Liver (tissue), 9 donors: ENCODE measurements around the gene OR52E5. TPM values are rescaled to one million over a fixed set of nuclear protein-coding genes. Genes with fewer than 3 reads are reported as not detected.

Experiments
- DNase-seq: peaks from one replicate; pipeline ENCODE4 v3.0.0-alpha.2; 2017; ENCODE audit warnings: low spot score
- H3K27ac ChIP-seq, 2 donors: one replicate each; pipeline ENCODE4 v1.7.0; 2013; ENCODE audit warnings: inconsistent platforms in 2 of 2, low read length in 2 of 2, control low read depth in 1 of 2, low read depth in 1 of 2, mild to moderate bottlenecking in 1 of 2
- H3K27me3 ChIP-seq, 4 donors: one replicate each; pipeline versions ENCODE4 v1.6.1 to v1.7.0; 2013; ENCODE audit warnings: low read length in 3 of 4, inconsistent platforms in 1 of 4, mild to moderate bottlenecking in 1 of 4, moderate library complexity in 1 of 4; ENCODE audit not compliant: control insufficient read depth in 4 of 4, insufficient read depth in 4 of 4
- H3K36me3 ChIP-seq, 4 donors: one replicate each; pipeline versions ENCODE4 v1.6.1 to v1.7.0; 2013; ENCODE audit warnings: low read length in 3 of 4, mild to moderate bottlenecking in 3 of 4, low read depth in 1 of 4, moderate library complexity in 1 of 4; ENCODE audit not compliant: control insufficient read depth in 4 of 4, insufficient read depth in 3 of 4
- H3K4me1 ChIP-seq, 4 donors: one replicate each; pipeline versions ENCODE4 v1.6.1 to v1.7.0; 2013; ENCODE audit warnings: low read length in 3 of 4, mild to moderate bottlenecking in 3 of 4, moderate library complexity in 1 of 4; ENCODE audit not compliant: control insufficient read depth in 4 of 4, insufficient read depth in 4 of 4
- H3K4me3 ChIP-seq, 3 donors: one replicate each; pipeline versions ENCODE4 v1.6.1 to v1.7.0; 2013; ENCODE audit warnings: low read length in 3 of 3, control low read depth in 1 of 3, low read depth in 1 of 3, mild to moderate bottlenecking in 1 of 3
- H3K9ac ChIP-seq, 2 donors: one replicate each; pipeline ENCODE4 v1.7.0; 2013; ENCODE audit warnings: low read length in 2 of 2, mild to moderate bottlenecking in 2 of 2, moderate library complexity in 2 of 2, control low read depth in 1 of 2, low read depth in 1 of 2
- H3K9me3 ChIP-seq, 4 donors: one replicate each; pipeline versions ENCODE4 v1.6.1 to v1.7.0; 2013; ENCODE audit warnings: low read length in 3 of 4; ENCODE audit not compliant: control insufficient read depth in 4 of 4
- EGR1 ChIP-seq, 2 donors: IDR thresholded peaks; 2 replicates each; pipeline ENCODE4 v1.6.1; 2016 to 2018; ENCODE audit warnings: antibody characterized with exemption in 2 of 2, low read depth in 2 of 2
- FOXA1 ChIP-seq: IDR thresholded peaks from 2 replicates; pipeline ENCODE4 v1.6.1; 2016; ENCODE audit warnings: antibody characterized with exemption
- FOXA2 ChIP-seq: IDR thresholded peaks from 2 replicates; pipeline ENCODE4 v1.6.1; 2016; ENCODE audit warnings: antibody characterized with exemption
- GABPA ChIP-seq, 2 donors: IDR thresholded peaks in 1 of 2; conservative IDR thresholded peaks in 1 of 2; 2 replicates each; pipeline ENCODE4 v1.6.1; 2016; ENCODE audit warnings: antibody characterized with exemption in 2 of 2, mild to moderate bottlenecking in 1 of 2, moderate library complexity in 1 of 2
- HNF4A ChIP-seq, 2 donors: conservative IDR thresholded peaks; 2 replicates each; pipeline ENCODE4 v1.6.1; 2016; ENCODE audit warnings: antibody characterized with exemption in 2 of 2, mild to moderate bottlenecking in 2 of 2
- HNF4G ChIP-seq: IDR thresholded peaks from 2 replicates; pipeline ENCODE4 v1.6.1; 2016; ENCODE audit warnings: antibody characterized with exemption
- JUND ChIP-seq, 2 donors: IDR thresholded peaks; 2 replicates each; pipeline ENCODE4 v1.6.1; 2016; ENCODE audit warnings: antibody characterized with exemption in 2 of 2
- NR2F2 ChIP-seq: IDR thresholded peaks from 2 replicates; pipeline ENCODE4 v1.6.1; 2016; ENCODE audit warnings: antibody characterized with exemption
- RAD21 ChIP-seq, 2 donors: IDR thresholded peaks; 2 replicates each; pipeline ENCODE4 v1.6.1; 2016; ENCODE audit warnings: antibody characterized with exemption in 2 of 2, mild to moderate bottlenecking in 2 of 2
- RXRA ChIP-seq, 2 donors: IDR thresholded peaks; 2 replicates each; pipeline ENCODE4 v1.6.1; 2017 to 2018; ENCODE audit warnings: antibody characterized with exemption in 2 of 2, mild to moderate bottlenecking in 1 of 2
- SP1 ChIP-seq: IDR thresholded peaks from 2 replicates; pipeline ENCODE4 v1.6.1; 2018; ENCODE audit warnings: antibody characterized with exemption, mild to moderate bottlenecking
- TAF1 ChIP-seq: conservative IDR thresholded peaks from 2 replicates; pipeline ENCODE4 v1.6.1; 2016; ENCODE audit warnings: antibody characterized with exemption, mild to moderate bottlenecking
- YY1 ChIP-seq: IDR thresholded peaks from 2 replicates; pipeline ENCODE4 v1.6.1; 2016; ENCODE audit warnings: antibody characterized with exemption, mild to moderate bottlenecking
- WGBS: extraction: QIAGEN DNeasy Blood & Tissue Kit; methylation state at CpG from one replicate; pipeline ENCODE4 v1.1.7; 2013; 5-methylcytosine and 5-hydroxymethylcytosine counted together
- polyA plus RNA-seq, 2 donors: library from polyadenylated mRNA; stranded (reverse) in 1 of 2; unstranded in 1 of 2; fragments of 200-250 nt in 1 of 2; fragments of >200 nt in 1 of 2; fragmentation: Nextera tagmentation in 1 of 2; extraction: Ambion mirVana in 1 of 2; gene quantifications; one replicate each; pipeline versions ENCODE4 v1.2.1 to v1.2.3, GENCODE V29; 2013 to 2015
- total RNA-seq, 2 donors: library from RNA; depleted of rRNA; stranded (reverse); fragments of >200 nt; gene quantifications; one replicate each; pipeline ENCODE4 v1.2.3, GENCODE V29; 2014
- TF ChIP-seq, protein P1 (sequence below): fragments of 150-350 bp; IDR thresholded peaks from 2 replicates; pipeline ENCODE4 v1.5.1; 2017; ENCODE audit warnings: improper control_type of control experiment, low read depth, low read length; ENCODE audit not compliant: missing input control
- TF ChIP-seq, protein P2 (sequence below): IDR thresholded peaks from 2 replicates; pipeline ENCODE4 v1.6.1; 2016; ENCODE audit warnings: antibody characterized with exemption
- TF ChIP-seq, protein P3 (sequence below): IDR thresholded peaks from 2 replicates; pipeline ENCODE4 v1.6.1; 2016; ENCODE audit warnings: antibody characterized with exemption, mild to moderate bottlenecking
- TF ChIP-seq, protein P4 (sequence below): IDR thresholded peaks from 2 replicates; pipeline ENCODE4 v1.6.1; 2016; ENCODE audit warnings: antibody characterized with exemption
- TF ChIP-seq, protein P5 (sequence below): IDR thresholded peaks from 2 replicates; pipeline ENCODE4 v1.6.1; 2016; ENCODE audit warnings: antibody characterized with exemption
- donor health status: healthy.
- donor health status: healthy.
- donor health status: healthy.
- donor health status: healthy.
- donor health status: healthy.

Gene OR52E5
- total and polyA plus RNA-seq, 4 donors = not detected

DNA sequence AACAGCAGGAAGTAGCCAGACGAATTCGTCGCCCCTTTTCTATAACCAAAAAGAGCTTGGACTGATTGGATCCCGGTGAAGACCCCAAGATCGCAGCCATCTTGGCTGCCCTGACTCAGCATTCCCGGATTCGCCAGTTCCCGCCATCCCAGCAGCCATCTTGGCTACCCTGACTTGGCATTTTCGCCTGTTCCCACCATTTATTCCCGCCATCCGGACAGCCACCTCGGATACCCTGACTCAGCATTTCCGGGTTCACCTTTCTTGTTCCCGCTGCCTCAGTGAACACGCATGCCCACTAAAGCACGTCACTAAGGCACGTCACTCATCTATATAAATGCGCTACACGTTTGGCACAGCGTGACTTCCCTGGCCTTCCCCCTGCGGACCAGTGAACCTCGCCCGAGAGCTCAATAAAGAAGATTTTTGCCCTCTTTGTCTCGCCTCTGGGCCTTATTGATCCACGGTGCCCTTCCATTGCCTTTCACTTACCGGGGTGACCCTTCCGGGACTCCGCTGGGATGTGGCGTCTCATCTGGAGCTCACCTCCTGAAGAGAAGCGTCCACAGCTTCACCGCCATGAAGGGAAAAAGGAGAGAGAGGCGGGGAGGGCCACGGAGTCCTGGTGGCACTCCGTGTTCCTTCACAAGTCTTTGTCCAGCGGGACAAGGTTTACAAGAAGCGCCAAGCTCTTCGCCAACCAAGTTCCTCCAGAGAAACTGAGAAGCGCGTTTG, 45.0 kb downstream of the OR52E5 start:
- Histone ChIP-seq H3K4me3 (no peak overlapping the region), H3K36me3 (no peaks in the 10 kb centered on the region), H3K27ac (no peak overlapping the region), H3K9me3 (peaks cover 0 to 2% (median 0%) of the 10 kb centered on the region in 4 donors), H3K9ac (no peak overlapping the region), H3K27me3 (peaks cover 0 to 2% (median 0%) of the 10 kb centered on the region in 4 donors), H3K4me1 (no peaks in the 10 kb centered on the region)
- WGBS = 87% methylated on average over 39 of the region's 39 CpGs
- no peak for DNase-seq
- TF ChIP-seq JUND (IDR thresholded peaks at IDR 0.05) = no peak
- TF ChIP-seq, protein P1, sequence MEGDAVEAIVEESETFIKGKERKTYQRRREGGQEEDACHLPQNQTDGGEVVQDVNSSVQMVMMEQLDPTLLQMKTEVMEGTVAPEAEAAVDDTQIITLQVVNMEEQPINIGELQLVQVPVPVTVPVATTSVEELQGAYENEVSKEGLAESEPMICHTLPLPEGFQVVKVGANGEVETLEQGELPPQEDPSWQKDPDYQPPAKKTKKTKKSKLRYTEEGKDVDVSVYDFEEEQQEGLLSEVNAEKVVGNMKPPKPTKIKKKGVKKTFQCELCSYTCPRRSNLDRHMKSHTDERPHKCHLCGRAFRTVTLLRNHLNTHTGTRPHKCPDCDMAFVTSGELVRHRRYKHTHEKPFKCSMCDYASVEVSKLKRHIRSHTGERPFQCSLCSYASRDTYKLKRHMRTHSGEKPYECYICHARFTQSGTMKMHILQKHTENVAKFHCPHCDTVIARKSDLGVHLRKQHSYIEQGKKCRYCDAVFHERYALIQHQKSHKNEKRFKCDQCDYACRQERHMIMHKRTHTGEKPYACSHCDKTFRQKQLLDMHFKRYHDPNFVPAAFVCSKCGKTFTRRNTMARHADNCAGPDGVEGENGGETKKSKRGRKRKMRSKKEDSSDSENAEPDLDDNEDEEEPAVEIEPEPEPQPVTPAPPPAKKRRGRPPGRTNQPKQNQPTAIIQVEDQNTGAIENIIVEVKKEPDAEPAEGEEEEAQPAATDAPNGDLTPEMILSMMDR = no peak
- no peak for TF ChIP-seq TAF1
- no peak for TF ChIP-seq RAD21 (IDR thresholded peaks at IDR 0.05)
- TF ChIP-seq, protein P2, sequence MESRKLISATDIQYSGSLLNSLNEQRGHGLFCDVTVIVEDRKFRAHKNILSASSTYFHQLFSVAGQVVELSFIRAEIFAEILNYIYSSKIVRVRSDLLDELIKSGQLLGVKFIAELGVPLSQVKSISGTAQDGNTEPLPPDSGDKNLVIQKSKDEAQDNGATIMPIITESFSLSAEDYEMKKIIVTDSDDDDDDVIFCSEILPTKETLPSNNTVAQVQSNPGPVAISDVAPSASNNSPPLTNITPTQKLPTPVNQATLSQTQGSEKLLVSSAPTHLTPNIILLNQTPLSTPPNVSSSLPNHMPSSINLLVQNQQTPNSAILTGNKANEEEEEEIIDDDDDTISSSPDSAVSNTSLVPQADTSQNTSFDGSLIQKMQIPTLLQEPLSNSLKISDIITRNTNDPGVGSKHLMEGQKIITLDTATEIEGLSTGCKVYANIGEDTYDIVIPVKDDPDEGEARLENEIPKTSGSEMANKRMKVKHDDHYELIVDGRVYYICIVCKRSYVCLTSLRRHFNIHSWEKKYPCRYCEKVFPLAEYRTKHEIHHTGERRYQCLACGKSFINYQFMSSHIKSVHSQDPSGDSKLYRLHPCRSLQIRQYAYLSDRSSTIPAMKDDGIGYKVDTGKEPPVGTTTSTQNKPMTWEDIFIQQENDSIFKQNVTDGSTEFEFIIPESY = no peak
- no peak for TF ChIP-seq GABPA (IDR thresholded peaks at IDR 0.05 in 1 of 2, conservative IDR thresholded peaks at IDR 0.05 in 1 of 2)
- TF ChIP-seq, protein P3, sequence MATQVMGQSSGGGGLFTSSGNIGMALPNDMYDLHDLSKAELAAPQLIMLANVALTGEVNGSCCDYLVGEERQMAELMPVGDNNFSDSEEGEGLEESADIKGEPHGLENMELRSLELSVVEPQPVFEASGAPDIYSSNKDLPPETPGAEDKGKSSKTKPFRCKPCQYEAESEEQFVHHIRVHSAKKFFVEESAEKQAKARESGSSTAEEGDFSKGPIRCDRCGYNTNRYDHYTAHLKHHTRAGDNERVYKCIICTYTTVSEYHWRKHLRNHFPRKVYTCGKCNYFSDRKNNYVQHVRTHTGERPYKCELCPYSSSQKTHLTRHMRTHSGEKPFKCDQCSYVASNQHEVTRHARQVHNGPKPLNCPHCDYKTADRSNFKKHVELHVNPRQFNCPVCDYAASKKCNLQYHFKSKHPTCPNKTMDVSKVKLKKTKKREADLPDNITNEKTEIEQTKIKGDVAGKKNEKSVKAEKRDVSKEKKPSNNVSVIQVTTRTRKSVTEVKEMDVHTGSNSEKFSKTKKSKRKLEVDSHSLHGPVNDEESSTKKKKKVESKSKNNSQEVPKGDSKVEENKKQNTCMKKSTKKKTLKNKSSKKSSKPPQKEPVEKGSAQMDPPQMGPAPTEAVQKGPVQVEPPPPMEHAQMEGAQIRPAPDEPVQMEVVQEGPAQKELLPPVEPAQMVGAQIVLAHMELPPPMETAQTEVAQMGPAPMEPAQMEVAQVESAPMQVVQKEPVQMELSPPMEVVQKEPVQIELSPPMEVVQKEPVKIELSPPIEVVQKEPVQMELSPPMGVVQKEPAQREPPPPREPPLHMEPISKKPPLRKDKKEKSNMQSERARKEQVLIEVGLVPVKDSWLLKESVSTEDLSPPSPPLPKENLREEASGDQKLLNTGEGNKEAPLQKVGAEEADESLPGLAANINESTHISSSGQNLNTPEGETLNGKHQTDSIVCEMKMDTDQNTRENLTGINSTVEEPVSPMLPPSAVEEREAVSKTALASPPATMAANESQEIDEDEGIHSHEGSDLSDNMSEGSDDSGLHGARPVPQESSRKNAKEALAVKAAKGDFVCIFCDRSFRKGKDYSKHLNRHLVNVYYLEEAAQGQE = no peak
- no peak for TF ChIP-seq HNF4A (conservative IDR thresholded peaks at IDR 0.05)
- TF ChIP-seq NR2F2 = no peak
- no peak for TF ChIP-seq HNF4G
- no peak for TF ChIP-seq FOXA2
- TF ChIP-seq EGR1 (IDR thresholded peaks at IDR 0.05; ENCODE audit: low read depth in 2 of 2) = no peak
- TF ChIP-seq RXRA (IDR thresholded peaks at IDR 0.05) = no peak
- TF ChIP-seq FOXA1 = no peak
- no peak for TF ChIP-seq YY1
- TF ChIP-seq, protein P4, sequence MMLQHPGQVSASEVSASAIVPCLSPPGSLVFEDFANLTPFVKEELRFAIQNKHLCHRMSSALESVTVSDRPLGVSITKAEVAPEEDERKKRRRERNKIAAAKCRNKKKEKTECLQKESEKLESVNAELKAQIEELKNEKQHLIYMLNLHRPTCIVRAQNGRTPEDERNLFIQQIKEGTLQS = no peak
- TF ChIP-seq, protein P5, sequence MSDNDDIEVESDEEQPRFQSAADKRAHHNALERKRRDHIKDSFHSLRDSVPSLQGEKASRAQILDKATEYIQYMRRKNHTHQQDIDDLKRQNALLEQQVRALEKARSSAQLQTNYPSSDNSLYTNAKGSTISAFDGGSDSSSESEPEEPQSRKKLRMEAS = no peak
- TF ChIP-seq SP1 = no peak
